Hematopoietic multipotent progenitor cell treated with erythropoietin and hydrocortisone succinate and interleukin-3 and kit ligand, for 4 days (in vitro differentiated cells): ENCODE data around the gene GNAQ.
"Not testable (repeated sequence)": the region's sequence is repeated elsewhere in the genome, so short reads cannot be mapped to it uniquely, and the experiment has no call there.

Experiments used
- DNase-seq: peaks from one replicate; pipeline ENCODE4 v3.0.0-alpha.2; 2015

GNAQ gene

GRCh38 chr9:77806741-77807140, 224.9 kb downstream of the GNAQ start:
- DNase-seq = no peak

DNA sequence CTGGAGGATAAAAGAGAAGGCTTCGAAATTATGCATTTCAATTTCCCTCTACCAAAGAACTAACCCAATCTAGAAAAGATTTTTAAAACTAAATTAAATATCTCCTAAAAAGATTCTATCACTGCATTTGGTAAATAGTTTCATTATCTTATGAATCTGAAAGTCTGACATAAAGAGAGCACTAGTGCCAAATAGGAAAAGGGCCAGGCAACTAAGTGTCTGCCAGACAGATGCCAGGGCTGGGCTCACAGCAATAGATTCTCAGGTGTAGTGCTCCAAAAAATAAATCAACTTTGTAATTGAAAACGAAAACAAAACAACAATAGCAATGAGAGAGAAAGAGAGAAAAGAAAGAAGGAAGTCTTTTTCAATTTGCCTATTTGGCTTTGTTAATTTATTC, 225.8 kb downstream of the GNAQ start:
- DNase-seq = no peak

GRCh38 chr9:77803423-77803822, 228.2 kb downstream of the GNAQ start:
- DNase-seq = no peak

DNA sequence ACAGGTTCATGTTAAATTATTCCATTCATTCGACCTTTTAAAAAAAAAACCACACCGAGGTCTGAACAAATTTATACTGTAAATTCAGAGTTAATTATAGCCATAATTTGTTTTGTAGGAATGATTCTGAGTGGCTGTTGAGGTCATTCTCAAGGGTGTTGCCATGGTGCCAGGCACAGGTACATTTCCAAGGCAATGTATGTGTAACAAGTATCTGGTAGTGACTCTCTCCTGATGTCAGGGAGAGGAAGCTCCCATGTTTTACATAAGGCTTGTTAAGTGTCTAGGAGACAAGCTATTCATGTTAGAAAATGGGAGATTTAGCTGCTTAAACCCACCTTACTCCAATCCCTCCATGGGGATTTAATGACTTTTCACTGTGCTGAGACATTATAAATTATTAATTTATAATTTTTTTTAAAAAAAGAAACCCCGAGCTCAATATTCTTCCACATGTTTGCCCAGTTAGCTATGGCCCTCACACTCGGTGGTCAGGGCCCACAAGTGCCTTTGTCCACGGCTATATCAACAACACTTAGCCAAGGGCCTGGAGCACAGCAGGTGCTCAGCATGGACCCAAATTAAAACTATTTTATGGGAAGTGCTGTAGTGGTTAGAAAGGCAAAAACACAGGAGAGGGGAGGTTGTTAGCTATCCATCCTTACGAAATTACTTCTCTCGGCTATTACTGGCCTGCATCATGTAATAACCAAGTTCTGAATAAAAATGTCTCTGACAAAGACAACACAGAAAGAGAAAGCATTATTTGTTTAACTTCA, 228.9 kb downstream of the GNAQ start:
- DNase-seq = no peak

DNA sequence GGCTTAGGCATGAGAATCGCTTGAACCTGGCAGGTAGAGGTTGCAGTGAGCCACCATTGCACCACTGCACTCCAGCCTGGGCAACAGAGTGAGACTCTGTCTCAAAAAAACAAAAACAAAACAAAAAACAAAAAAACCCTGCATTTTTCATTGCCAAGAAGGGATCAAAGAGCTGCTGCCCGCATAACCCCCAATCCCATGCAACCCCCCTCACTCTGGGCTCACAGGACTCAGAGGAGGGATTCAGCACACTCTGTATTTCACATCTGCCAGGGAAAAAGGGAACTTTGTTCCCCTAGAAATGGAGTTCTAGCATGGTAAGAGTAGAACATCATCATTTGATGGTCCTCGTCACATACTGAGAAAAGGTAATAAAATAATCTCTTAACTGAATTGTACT, 229.5 kb downstream of the GNAQ start:
- no peak for DNase-seq

DNA sequence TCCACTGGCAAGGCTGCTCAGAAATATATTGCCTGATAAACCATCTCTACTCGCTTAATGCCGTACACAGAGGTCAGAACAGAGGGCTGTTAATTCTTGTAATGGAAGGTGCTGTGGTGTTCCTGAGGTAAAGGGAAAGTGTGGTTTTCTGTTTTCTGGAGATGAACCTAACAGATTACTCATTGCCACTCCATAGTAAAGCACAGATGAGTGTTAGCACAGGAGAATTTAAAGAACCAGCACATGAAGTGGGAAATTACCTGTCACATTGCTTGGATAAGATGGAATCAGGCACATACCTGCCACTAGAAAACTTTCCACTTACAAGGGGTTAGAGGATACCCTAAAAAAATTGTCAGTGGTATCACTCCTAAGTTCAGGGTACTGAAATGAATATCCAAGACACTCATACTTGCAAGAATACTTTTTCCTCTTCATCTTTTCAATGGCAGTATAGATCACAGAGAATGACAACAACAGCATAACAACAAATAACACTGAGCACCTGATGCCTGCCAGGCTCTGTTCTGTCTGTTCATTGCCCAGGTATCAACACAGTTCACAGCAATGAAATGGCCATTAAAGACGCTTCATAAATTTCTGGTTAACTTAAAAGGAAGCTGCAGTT, 230.6 kb downstream of the GNAQ start:
- DNase-seq = no peak

DNA sequence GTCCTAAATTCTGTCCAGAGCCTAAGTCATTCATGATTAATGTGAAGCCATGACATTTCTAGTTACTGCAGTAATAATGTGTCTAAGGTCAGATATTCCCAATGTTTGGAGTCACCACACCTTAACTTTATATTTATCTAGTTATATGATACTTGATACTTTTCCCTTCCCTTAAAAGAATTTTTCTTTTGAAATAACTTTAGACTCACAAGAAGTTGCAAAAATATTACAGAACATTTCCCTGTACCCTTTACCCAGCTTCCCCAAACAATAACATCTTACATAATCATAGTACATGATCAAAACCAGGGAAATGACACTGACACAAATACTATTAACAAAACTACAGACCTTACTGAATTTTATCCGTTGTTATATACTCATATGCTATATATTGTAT, 233.5 kb downstream of the GNAQ start:
- DNase-seq = no peak

GRCh38 chr9:77794985-77795384, 236.6 kb downstream of the GNAQ start:
- DNase-seq = peak; percentile 16

- no peak for DNase-seq
Measured at GRCh38 chr9:77793849-77794248, 237.8 kb downstream of the GNAQ start.

- no peak for DNase-seq
Measured at GRCh38 chr9:77789891-77790290, 241.7 kb downstream of the GNAQ start.

- DNase-seq = no peak
Measured at GRCh38 chr9:77785341-77785740, 246.3 kb downstream of the GNAQ start.

DNA sequence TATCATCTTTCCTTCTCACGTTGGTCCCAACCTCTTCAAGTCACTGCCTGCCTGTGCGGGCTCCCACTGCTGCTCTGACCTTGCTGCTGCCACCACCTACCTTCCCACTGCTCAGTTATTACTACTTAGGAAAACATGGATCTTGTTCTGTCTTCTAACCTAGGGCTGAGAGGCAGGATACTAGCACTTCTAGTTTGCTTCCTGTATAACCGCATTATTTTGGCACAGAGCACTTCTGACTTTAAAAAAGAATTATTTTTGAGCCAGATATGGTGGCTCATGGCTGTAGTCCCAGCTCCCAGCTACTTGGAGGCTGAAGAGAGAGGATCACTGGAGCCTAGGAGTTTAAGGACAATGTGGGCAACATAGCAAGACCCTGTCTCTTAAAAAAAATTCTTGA, 248.1 kb downstream of the GNAQ start:
- DNase-seq = no peak

- no peak for DNase-seq
Measured at GRCh38 chr9:77779010-77779409, 252.6 kb downstream of the GNAQ start.

DNA sequence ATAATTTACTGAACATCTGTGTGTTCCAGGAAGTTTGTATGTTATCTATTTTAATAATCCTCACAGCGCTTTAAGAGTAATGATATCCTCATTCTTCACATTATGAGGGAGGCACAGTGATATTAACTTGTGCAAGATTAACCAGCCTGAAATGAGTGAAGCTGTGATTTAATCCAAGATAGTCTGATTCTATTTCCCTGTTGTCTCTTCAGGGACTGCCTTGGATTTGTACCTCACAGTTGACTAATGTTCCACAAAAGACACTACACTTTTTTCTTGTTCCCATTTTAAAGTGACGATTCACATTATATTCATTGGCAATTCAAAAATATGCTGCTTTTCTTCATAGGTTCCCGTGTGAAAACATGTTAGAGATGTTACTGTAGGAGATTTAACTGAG, 258.2 kb downstream of the GNAQ start:
- DNase-seq = no peak

GRCh38 chr9:77772646-77773045, 259.0 kb downstream of the GNAQ start:
- no peak for DNase-seq

- DNase-seq = no peak
Measured at GRCh38 chr9:77771171-77771570, 260.4 kb downstream of the GNAQ start.

- DNase-seq = no peak
Measured at GRCh38 chr9:77770340-77770739, 261.3 kb downstream of the GNAQ start.

GRCh38 chr9:77769246-77769645, 262.4 kb downstream of the GNAQ start:
- DNase-seq = peak; percentile 66

- no peak for DNase-seq
Measured at GRCh38 chr9:77766587-77766986, 265.0 kb downstream of the GNAQ start.

DNA sequence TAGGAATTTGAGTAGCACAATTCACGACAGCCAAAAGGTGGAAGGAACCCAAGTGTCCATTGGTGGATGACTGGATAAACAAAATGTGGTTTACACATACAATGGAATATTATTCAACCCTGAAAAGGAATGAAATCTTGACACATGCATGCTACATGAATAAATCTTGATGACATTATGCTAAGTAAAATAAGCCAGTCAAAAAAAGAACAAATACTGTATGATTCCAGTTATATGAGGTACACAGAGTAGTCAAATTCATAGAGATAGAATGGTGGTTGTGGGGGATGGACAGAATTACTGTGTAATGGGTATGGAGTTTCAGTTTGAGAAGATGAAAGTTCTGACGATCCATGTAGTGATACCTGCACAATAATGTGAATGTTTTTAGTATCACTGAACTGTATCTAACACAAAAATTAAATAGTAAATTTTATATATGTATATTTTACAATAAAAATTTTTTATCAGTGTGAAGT, 265.8 kb downstream of the GNAQ start:
- DNase-seq = no peak

DNA sequence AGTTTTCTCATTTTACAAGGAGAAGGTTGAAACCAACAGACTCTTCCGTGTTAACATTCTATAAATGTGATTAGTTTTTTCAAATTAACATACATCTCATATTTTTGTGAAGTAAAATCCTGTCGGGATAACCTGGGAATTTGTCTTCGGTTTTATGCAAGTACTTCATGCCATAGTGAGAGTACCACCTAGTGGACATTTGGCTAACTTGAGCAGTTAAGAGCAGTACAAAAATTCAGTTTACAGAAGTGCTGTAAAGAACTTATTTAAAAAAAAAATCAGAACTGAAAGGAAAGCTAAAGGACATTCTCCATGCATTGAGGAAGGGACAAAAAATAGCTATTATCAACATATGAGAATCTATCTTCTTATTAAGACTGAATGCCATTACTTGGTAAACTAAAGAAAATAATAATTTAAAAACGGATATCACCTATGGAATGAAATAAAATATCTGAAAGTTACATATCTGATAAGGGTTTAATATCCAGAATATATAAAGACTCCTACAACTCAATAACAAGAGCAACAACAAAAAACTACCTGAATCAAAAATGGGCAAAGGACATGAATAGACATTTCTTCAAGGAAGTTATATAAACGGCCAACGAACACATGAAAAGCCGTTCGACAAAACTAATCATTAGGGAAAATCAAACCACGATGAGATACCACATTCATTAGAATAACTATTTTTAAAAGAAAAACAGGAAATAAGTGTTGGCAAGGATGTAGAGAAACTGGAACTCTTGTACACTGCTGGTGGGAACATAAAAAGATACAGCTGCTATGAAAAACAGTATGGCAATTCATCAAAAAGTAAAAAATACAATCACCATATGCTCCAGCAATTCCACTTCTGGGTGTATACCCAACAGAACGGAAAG, 266.5 kb downstream of the GNAQ start:
- peak; percentile 61 for DNase-seq

DNA sequence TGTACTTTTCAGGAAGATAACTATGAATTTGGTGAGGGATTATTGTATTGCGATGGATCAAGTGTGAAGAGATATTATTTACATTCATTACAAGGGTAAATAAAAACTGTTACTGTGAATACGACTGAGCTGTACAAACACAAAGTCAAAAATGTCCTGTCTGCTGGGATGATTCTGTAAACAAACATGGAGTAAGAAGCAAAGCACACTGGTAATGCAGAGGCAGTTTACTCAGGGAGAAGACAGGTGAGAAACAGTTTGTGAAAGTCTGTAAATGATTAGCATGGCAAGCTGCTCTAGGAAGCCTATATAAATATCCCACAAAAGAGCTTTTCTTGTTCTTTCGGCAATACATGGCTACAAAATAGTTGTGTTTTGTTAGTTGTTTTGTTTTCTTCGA, 268.0 kb downstream of the GNAQ start:
- DNase-seq = no peak

DNA sequence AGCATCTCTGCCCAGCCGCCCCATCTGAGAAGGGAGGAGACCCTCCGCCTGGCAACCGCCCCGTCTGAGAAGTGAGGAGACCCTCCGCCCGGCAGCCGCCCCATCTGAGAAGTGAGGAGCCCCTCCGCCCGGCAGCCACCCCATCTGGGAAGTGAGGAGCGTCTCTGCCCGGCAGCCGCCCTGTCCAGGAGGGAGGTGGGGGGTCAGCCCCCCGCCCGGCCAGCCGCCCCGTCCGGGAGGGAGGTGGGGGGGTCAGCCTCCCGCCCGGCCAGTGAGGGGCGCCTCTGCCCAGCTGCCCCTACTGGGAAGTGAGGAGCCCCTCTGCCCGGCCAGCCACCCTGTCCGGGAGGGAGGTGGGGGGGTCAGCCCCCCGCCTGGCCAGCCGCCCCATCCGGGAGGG, 270.7 kb downstream of the GNAQ start:
- DNase-seq = not testable (repeated sequence)

- peak; percentile 23 for DNase-seq
Measured at GRCh38 chr9:77759391-77759790, 272.2 kb downstream of the GNAQ start.
